ENCODE measurements around the gene BAIAP2L2. TPM values are rescaled to one million over a fixed set of nuclear protein-coding genes. Genes with fewer than 3 reads are reported as not detected.

The BAIAP2L2 gene
- total and polyA plus RNA-seq, 10 of the 15 experiments (the other 5 are each of a cell fraction or from before 2014, with no cell fraction given), result 0.08 to 0.38 (median 0.14) TPM; not detected in 6

DNA sequence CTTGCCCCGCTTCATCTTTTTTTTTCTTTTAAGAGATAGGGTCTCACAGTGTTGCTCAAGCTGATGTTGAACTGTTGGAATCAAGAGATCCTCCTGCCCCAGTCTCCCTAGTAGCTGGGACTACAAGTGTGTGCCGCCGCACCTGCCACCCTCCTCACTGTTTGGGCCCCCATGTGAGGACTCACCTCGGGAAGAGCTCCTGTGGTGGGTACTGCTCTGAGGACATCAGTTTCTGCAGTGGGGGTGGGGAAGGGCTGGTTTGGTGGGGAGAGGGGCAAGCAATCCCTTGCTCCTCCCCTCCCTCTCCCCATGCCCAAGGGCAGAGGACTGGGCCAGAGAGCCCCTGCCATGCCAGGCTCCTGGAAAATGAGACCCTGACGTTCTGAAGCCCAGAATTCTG, 25.0 kb downstream of the BAIAP2L2 start:
- no TSS peak for BruUV-seq (replicated peaks)
- DNase-seq (ENCODE audit: low read depth, low spot score) (no peak), FAIRE-seq (no peak), ATAC-seq (no peak)
- POLR2A ChIA-PET, result no interaction called here
- WGBS (ENCODE audit: insufficient coverage, insufficient replicate concordance, low lambda C conversion rate, missing lambda C conversion rate), result 57% methylated on average over 5 of the region's 5 CpGs
- in situ Hi-C loops (cut with MboI), result no loop called here
- H3K27ac ChIP-seq (ENCODE audit: control insufficient read depth, insufficient read depth), result no peak overlapping the region
- peaks cover 8 to 9% of the 10 kb centered on the region in 2 experiments; a peak in 3 of 4 replicates for H3K27me3 ChIP-seq (replicated peaks in 1 of 2; ENCODE audit: control insufficient read depth in 2 of 2, insufficient read depth in 2 of 2, low read length in 1 of 2)
- no peak overlapping the region for H3K4me2 ChIP-seq (ENCODE audit: control insufficient read depth, insufficient read depth)
- SMC1A ChIA-PET (ENCODE audit: uncharacterized antibody, unreplicated experiment), result no interaction called here
- intact Hi-C loops (cut with micrococcal nuclease; ENCODE audit: unreplicated experiment), result no loop called here
- CTCF ChIA-PET, result no interaction called here
- H3K4me1 ChIP-seq (ENCODE audit: control insufficient read depth, insufficient read depth, low read length), result no peaks in the 10 kb centered on the region
- no peaks in the 10 kb centered on the region for H3K36me3 ChIP-seq (ENCODE audit: control insufficient read depth in 2 of 2, insufficient read depth in 2 of 2, low read length in 1 of 2)
- no peak overlapping the region for H3K9ac ChIP-seq (ENCODE audit: control insufficient read depth, insufficient read depth, low read length)
- TF ChIP-seq TBL1XR1 (IDR thresholded peaks at IDR 0.05; ENCODE audit: low read depth, low read length), result no peak
- no peak for TF ChIP-seq NFXL1 (IDR thresholded peaks at IDR 0.05; ENCODE audit: borderline replicate concordance)
- TF ChIP-seq CHD1 (IDR thresholded peaks at IDR 0.05; ENCODE audit: low read depth, low read length), result no peak
- TF ChIP-seq RBBP5 (conservative IDR thresholded peaks at IDR 0.05), result no peak
- TF ChIP-seq MXI1 (IDR thresholded peaks at IDR 0.05; ENCODE audit: low read depth, low read length), result no peak
- TF ChIP-seq, protein P1, sequence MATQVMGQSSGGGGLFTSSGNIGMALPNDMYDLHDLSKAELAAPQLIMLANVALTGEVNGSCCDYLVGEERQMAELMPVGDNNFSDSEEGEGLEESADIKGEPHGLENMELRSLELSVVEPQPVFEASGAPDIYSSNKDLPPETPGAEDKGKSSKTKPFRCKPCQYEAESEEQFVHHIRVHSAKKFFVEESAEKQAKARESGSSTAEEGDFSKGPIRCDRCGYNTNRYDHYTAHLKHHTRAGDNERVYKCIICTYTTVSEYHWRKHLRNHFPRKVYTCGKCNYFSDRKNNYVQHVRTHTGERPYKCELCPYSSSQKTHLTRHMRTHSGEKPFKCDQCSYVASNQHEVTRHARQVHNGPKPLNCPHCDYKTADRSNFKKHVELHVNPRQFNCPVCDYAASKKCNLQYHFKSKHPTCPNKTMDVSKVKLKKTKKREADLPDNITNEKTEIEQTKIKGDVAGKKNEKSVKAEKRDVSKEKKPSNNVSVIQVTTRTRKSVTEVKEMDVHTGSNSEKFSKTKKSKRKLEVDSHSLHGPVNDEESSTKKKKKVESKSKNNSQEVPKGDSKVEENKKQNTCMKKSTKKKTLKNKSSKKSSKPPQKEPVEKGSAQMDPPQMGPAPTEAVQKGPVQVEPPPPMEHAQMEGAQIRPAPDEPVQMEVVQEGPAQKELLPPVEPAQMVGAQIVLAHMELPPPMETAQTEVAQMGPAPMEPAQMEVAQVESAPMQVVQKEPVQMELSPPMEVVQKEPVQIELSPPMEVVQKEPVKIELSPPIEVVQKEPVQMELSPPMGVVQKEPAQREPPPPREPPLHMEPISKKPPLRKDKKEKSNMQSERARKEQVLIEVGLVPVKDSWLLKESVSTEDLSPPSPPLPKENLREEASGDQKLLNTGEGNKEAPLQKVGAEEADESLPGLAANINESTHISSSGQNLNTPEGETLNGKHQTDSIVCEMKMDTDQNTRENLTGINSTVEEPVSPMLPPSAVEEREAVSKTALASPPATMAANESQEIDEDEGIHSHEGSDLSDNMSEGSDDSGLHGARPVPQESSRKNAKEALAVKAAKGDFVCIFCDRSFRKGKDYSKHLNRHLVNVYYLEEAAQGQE (IDR thresholded peaks at IDR 0.05; ENCODE audit: low read depth, low read length), result no peak
- no peak for TF ChIP-seq CBFB (IDR thresholded peaks at IDR 0.05; ENCODE audit: low read depth)
- no peak for TF ChIP-seq USF2 (IDR thresholded peaks at IDR 0.05; ENCODE audit: borderline replicate concordance, low read depth, low read length)
- no peak for TF ChIP-seq TCF3 (IDR thresholded peaks at IDR 0.05; ENCODE audit: borderline replicate concordance, insufficient read depth, low read depth, low read length)
- TF ChIP-seq TARDBP (IDR thresholded peaks at IDR 0.05; ENCODE audit: borderline replicate concordance), result no peak
- TF ChIP-seq, protein P2, sequence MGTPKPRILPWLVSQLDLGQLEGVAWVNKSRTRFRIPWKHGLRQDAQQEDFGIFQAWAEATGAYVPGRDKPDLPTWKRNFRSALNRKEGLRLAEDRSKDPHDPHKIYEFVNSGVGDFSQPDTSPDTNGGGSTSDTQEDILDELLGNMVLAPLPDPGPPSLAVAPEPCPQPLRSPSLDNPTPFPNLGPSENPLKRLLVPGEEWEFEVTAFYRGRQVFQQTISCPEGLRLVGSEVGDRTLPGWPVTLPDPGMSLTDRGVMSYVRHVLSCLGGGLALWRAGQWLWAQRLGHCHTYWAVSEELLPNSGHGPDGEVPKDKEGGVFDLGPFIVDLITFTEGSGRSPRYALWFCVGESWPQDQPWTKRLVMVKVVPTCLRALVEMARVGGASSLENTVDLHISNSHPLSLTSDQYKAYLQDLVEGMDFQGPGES (IDR thresholded peaks at IDR 0.05), result no peak
- no peak for TF ChIP-seq POLR2AphosphoS2 (IDR thresholded peaks at IDR 0.05; ENCODE audit: low read depth, low read length)
- TF ChIP-seq POU2F2 (IDR thresholded peaks at IDR 0.05; ENCODE audit: borderline replicate concordance, low read depth, low read length), result no peak
- TF ChIP-seq NBN (IDR thresholded peaks at IDR 0.05), result no peak
- no peak for TF ChIP-seq LARP7 (IDR thresholded peaks at IDR 0.05)
- no peaks in the 10 kb centered on the region for H3K9me3 ChIP-seq (replicated peaks; ENCODE audit: control insufficient read depth, insufficient read depth, low read length)
- no peaks in the 10 kb centered on the region for H3K79me2 ChIP-seq (ENCODE audit: control insufficient read depth, insufficient read depth, low read length)
- RAD21 ChIA-PET (ENCODE audit: unreplicated experiment), result no interaction called here
- no peaks in the 10 kb centered on the region for H4K20me1 ChIP-seq (ENCODE audit: control insufficient read depth, insufficient read depth)
- H3K4me3 ChIP-seq, result no peak overlapping the region
- no peak overlapping the region for H2AFZ ChIP-seq (ENCODE audit: control insufficient read depth, low read depth, low read length)

Data from GM12878 (cell line).